ENCODE data around the gene GPR3.
A peak's percentile ranks its signal among the peaks of the same experiment; 100 is the strongest.

GPR3 gene

GRCh38 chr1:27365372-27366112, 26.9 kb upstream of the GPR3 start:
- peak; percentile 43 for DNase-seq (ENCODE audit: low read depth)
- peak overlapping the region; percentile 56 for H3K4me3 ChIP-seq (ENCODE audit: low read depth, low read length)
- TF ChIP-seq CTCF (IDR thresholded peaks at IDR 0.05; ENCODE audit: control insufficient read depth, extremely low read depth, insufficient read depth): no peak

DNA sequence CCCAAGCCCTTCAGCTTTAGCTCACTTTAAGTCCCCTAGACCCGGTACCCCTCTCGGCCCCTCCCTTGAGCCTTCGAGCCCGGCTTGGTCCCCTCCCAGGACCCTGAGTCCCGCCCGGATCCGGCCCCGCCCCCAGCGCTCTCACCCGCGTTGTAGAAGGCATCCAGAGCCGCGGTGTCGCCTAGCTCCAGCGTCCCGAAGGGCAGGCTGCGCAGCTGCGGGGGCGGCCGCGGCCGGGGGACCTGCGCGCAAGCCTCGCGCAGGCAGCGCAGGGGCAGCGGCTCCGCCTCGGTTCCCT, 26.4 kb upstream of the GPR3 start:
- DNase-seq (ENCODE audit: low read depth): no peak
- peak overlapping the region; percentile 56 for H3K4me3 ChIP-seq (ENCODE audit: low read depth, low read length)
- no peak for TF ChIP-seq CTCF (IDR thresholded peaks at IDR 0.05; ENCODE audit: control insufficient read depth, extremely low read depth, insufficient read depth)

GRCh38 chr1:27366411-27367159, 25.8 kb upstream of the GPR3 start, which contains the start of gene MAP3K6:
TSS of gene MAP3K6 (minus strand) at chr1:27366961. CDS start at chr1:27366597, 364 bp downstream.
- DNase-seq (ENCODE audit: low read depth): peak; percentile 66
- H3K4me3 ChIP-seq (ENCODE audit: low read depth, low read length): peak within 1 kb of the TSS; percentile 56
- TF ChIP-seq CTCF (IDR thresholded peaks at IDR 0.05; ENCODE audit: control insufficient read depth, extremely low read depth, insufficient read depth): peak; percentile 71

- peak overlapping the region; percentile 56 for H3K4me3 ChIP-seq (ENCODE audit: low read depth, low read length)
- DNase-seq (ENCODE audit: low read depth): no peak
- no peak for TF ChIP-seq CTCF (IDR thresholded peaks at IDR 0.05; ENCODE audit: control insufficient read depth, extremely low read depth, insufficient read depth)
These were observed 25.2 kb upstream of the GPR3 start for GRCh38 chr1:27367160-27367650.

GRCh38 chr1:27368869-27369582, 23.4 kb upstream of the GPR3 start:
- H3K4me3 ChIP-seq (ENCODE audit: low read depth, low read length): no peak overlapping the region
- no peak for DNase-seq (ENCODE audit: low read depth)
- TF ChIP-seq CTCF (IDR thresholded peaks at IDR 0.05; ENCODE audit: control insufficient read depth, extremely low read depth, insufficient read depth): no peak

DNA sequence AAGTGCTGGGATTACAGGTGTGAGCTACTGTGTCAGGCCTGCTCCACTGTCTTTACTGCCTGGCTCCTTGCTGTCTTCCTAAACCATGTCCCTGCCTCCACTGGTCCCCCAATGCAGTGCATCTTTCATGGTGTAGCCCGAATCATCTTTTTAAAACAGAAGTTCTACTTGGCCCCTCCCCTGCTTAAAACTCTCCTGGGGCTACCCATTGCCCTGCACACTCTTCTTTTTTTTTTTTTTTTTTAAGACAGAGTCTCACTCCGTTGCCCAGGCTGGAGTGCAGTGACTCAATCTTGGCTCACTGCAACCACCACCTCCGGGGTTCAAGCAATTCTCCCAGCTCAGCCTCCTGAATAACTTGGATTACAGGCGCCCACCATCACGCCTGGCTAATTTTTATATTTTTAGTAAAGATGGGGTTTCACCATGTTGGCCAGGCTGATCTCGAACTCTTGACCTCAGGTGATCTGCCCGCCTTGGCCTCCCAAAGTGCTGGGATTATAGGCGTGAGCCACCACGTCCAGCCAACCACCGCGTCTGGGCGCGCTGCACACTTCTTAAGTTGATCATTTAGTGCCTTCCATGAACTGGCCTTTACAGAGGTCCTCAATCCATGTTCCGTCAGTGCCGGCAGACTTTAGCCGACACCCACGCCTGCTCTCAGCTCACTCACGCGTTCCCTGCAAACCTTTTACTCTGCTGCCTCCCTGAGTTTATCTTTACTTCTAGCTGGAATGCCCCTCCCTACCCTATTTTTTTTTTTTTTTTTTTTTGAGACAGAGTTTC, 20.2 kb upstream of the GPR3 start:
- DNase-seq (ENCODE audit: low read depth): no peak
- TF ChIP-seq CTCF (IDR thresholded peaks at IDR 0.05; ENCODE audit: control insufficient read depth, extremely low read depth, insufficient read depth): no peak
- no peak overlapping the region for H3K4me3 ChIP-seq (ENCODE audit: low read depth, low read length)
